ENCODE data around the gene NT5C1B. TPM values are rescaled to one million over a fixed set of nuclear protein-coding genes. Genes with fewer than 3 reads are reported as not detected.

NT5C1B gene
- total and polyA plus RNA-seq, 9 donors = not detected

DNA sequence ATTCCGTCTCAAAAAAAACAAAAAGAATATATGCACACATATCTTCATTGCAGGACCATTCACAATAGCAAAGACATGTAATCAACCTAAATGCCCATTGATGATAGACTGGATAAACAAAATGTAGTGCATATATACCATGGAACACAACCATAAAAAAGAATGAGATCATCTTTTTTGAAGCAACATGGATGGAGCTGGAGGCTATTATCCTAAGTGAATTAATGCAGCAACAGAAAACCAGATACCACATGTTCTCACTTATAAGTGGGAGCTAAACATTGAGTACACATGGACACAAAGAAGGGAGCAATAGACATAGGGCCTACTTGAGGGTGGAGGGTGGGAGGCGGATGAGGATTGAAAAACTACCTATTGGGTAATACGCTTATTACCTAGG, 8.8 kb downstream of the NT5C1B start:
- Histone ChIP-seq H3K36me3 (no peaks in the 10 kb centered on the region), H3K27ac (no peak overlapping the region), H3K4me3 (no peak overlapping the region), H3K9me3 (no peaks in the 10 kb centered on the region), H3K27me3 (no peaks in the 10 kb centered on the region), H3K4me1 (ENCODE audit: insufficient read depth) (no peaks in the 10 kb centered on the region)
- WGBS, 3 donors = 96 to 99% (median 98%) methylated on average over 3 of the region's 3 CpGs
- DNase-seq = no peak
- intact Hi-C loops (cut with DNase I) = no loop called here
- TF ChIP-seq POLR2A (IDR thresholded peaks at IDR 0.05) = no peak
- TF ChIP-seq EP300 (IDR thresholded peaks at IDR 0.05) = no peak
- TF ChIP-seq, protein P1, sequence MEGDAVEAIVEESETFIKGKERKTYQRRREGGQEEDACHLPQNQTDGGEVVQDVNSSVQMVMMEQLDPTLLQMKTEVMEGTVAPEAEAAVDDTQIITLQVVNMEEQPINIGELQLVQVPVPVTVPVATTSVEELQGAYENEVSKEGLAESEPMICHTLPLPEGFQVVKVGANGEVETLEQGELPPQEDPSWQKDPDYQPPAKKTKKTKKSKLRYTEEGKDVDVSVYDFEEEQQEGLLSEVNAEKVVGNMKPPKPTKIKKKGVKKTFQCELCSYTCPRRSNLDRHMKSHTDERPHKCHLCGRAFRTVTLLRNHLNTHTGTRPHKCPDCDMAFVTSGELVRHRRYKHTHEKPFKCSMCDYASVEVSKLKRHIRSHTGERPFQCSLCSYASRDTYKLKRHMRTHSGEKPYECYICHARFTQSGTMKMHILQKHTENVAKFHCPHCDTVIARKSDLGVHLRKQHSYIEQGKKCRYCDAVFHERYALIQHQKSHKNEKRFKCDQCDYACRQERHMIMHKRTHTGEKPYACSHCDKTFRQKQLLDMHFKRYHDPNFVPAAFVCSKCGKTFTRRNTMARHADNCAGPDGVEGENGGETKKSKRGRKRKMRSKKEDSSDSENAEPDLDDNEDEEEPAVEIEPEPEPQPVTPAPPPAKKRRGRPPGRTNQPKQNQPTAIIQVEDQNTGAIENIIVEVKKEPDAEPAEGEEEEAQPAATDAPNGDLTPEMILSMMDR (IDR thresholded peaks at IDR 0.05) = no peak

DNA sequence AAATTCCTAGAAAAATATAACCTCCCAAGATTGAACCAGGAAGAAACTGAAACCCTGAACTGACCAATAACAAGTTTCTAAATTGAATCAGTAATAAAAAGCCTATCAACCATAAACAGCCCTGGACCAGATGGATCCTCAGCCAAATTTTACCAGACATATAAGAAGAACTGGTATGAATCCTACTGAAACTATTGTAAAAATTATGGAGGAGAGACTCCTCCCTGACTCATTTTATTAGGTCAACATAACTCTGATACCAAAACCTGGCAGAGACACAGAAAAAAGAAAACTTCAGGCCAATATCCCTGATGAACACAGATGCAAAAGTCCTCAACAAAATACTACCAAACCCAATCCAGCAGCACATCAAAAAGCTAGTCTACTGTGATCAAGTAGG, 11.3 kb downstream of the NT5C1B start:
- no peaks in the 10 kb centered on the region for H3K9me3 ChIP-seq
- no peaks in the 10 kb centered on the region for H3K4me1 ChIP-seq (ENCODE audit: insufficient read depth)
- no peak overlapping the region for H3K27ac ChIP-seq
- TF ChIP-seq POLR2A (IDR thresholded peaks at IDR 0.05) = no peak
- TF ChIP-seq, protein P1 (IDR thresholded peaks at IDR 0.05) = no peak
- TF ChIP-seq EP300 (IDR thresholded peaks at IDR 0.05) = no peak
- DNase-seq = no peak
- no peaks in the 10 kb centered on the region for H3K36me3 ChIP-seq
- intact Hi-C loops (cut with DNase I) = no loop called here
- H3K4me3 ChIP-seq = no peak overlapping the region
- H3K27me3 ChIP-seq = no peaks in the 10 kb centered on the region

DNA sequence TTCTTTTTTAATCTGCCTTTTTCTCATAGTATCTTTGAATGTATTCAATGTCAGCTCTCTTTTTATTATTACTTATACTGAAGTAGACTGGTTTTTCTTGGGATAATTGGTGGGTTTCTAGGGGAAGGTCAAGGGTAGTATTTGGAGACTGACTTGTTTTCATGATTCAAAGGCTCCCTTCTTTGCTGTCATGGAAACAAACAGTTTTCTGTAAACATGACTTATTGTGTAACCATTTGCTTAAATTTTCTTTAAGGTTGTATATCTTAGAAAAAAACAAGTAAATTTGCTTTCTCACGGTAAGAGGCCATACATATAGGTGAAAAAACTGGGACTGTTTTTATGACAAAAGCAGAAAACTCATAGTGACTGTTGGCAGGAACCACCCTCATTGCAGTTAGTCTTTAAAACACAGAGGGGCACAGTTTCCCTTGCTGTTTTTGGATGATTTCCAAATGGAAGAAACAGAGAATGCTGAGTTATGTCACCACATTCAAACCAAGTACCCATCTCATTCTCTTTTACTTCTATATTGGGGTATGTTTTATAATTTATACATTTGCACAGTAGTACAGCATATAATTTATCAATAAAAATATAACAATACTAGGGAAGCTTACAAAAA, 23.1 kb downstream of the NT5C1B start:
- TF ChIP-seq, protein P1 (IDR thresholded peaks at IDR 0.05) = no peak
- TF ChIP-seq EP300 (IDR thresholded peaks at IDR 0.05) (no peak), POLR2A (IDR thresholded peaks at IDR 0.05) (no peak)
- H3K4me1 ChIP-seq (ENCODE audit: insufficient read depth) = no peaks in the 10 kb centered on the region
- intact Hi-C loops (cut with DNase I) = no loop called here
- DNase-seq = no peak
- H3K4me3 ChIP-seq = no peak overlapping the region
- 86 to 95% (median 90%) methylated on average over 1 of the region's 1 CpG for WGBS, 3 donors
- no peaks in the 10 kb centered on the region for H3K9me3 ChIP-seq
- H3K36me3 ChIP-seq = no peaks in the 10 kb centered on the region
- no peak overlapping the region for H3K27ac ChIP-seq
- H3K27me3 ChIP-seq = no peaks in the 10 kb centered on the region

DNA sequence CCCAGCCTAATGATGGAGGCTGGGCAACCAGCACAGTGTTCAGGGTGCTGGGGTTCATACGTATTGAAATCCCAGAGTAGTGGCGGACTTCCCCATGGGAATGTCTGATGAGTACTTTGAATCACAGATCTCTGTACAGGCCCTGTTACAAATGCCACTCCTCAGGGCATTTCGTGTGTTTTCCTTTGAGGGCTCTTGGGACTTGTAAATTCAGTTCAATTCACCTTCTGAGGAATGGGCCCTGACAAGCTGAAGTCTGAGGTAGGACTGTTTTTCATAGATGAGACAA, 28.6 kb downstream of the NT5C1B start:
- Histone ChIP-seq H3K4me1 (ENCODE audit: insufficient read depth) (peaks cover 7% of the 10 kb centered on the region), H3K27me3 (no peaks in the 10 kb centered on the region), H3K36me3 (no peaks in the 10 kb centered on the region), H3K27ac (peak overlapping the region; percentile 67 to 91), H3K9me3 (no peaks in the 10 kb centered on the region), H3K4me3 (peak overlapping the region; percentile 93)
- 0 to 2% (median 1%) methylated on average over 3 of the region's 3 CpGs for WGBS, 3 donors
- TF ChIP-seq, protein P1 (IDR thresholded peaks at IDR 0.05) = no peak
- TF ChIP-seq EP300 (IDR thresholded peaks at IDR 0.05) = no peak
- TF ChIP-seq POLR2A (IDR thresholded peaks at IDR 0.05) = no peak
- intact Hi-C loops (cut with DNase I) = no loop called here
- no peak for DNase-seq

Measured in ovary (tissue), 9 donors.